ENCODE results near the gene CAPSL.
"Not testable (repeated sequence)": the region's sequence is repeated elsewhere in the genome, so short reads cannot be mapped to it uniquely, and the experiment has no call there.

CAPSL gene

GRCh38 chr5:35870605-35871004 lies 67.8 kb downstream of the CAPSL start:
- DNase-seq = no peak

- DNase-seq = no peak
Observed at GRCh38 chr5:35869685-35870277, 68.6 kb downstream of the CAPSL start.

GRCh38 chr5:35867998-35868397 lies 70.4 kb downstream of the CAPSL start:
- no peak for DNase-seq

- no peak for DNase-seq
Observed at GRCh38 chr5:35863159-35863558, 75.3 kb downstream of the CAPSL start.

GRCh38 chr5:35862126-35862525 lies 76.3 kb downstream of the CAPSL start:
- no peak for DNase-seq

GRCh38 chr5:35861718-35862117 lies 76.7 kb downstream of the CAPSL start:
- no peak for DNase-seq

GRCh38 chr5:35860686-35861085 lies 77.7 kb downstream of the CAPSL start:
- DNase-seq = no peak

- DNase-seq = no peak
Observed at GRCh38 chr5:35859101-35859661, 79.2 kb downstream of the CAPSL start.

- no peak for DNase-seq
Observed at GRCh38 chr5:35857606-35858205, 80.7 kb downstream of the CAPSL start.

- DNase-seq = no peak
Observed at GRCh38 chr5:35856765-35857351, 81.6 kb downstream of the CAPSL start, which contains the start of gene IL7R. Gene IL7R, plus strand, starts transcription at chr5:35856891. Its CDS starts 87 bp downstream, at chr5:35856978.

GRCh38 chr5:35856186-35856764 lies 82.1 kb downstream of the CAPSL start:
- not testable (repeated sequence) for DNase-seq

GRCh38 chr5:35855187-35855586 lies 83.2 kb downstream of the CAPSL start:
- no peak for DNase-seq

Measured in stimulated activated CD4-positive, alpha-beta T cell treated with anti-CD3 and anti-CD28 coated beads, Interleukin-12 subunit alpha, Interleukin-12 subunit beta, amount 100 ng/mL, for 4 hours (primary cell).